ENCODE measurements around the gene JAML.

GRCh38 chr11:118229274-118229847, 4.5 kb upstream of the JAML start:
- no peak for TF ChIP-seq CTCF (IDR thresholded peaks at IDR 0.05)
- no peak for TF ChIP-seq POLR2AphosphoS5 (IDR thresholded peaks at IDR 0.05)
